HG03103 (cell line): Measurements from ENCODE around the gene PPOX.

Experiments used
- ATAC-seq: cut with Tn5 transposase; IDR thresholded peaks from one replicate; pipeline ENCODE4 v1.9.1; 2021; ENCODE audit warnings: low read depth; ENCODE audit not compliant: unreplicated experiment

The PPOX gene

DNA sequence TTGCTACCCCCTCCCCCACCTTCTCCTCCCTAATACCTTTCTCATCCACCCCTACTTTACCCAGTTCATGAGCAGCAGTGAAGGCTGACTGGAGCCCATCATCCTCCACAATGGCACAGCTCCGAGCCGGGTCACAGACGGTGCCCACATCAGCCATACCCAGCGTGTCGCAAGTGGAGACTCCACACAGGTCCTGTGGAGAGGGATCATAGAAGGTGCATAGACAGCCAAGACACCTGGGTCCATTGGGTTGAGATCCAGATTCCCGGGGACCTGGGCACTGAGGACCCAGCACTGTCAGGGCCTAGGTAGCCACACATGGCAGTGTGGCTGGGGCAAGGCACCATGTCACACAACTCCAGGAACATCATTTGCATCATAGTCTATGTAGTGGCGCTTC, 29.9 kb downstream of the PPOX start:
- no peak for ATAC-seq

DNA sequence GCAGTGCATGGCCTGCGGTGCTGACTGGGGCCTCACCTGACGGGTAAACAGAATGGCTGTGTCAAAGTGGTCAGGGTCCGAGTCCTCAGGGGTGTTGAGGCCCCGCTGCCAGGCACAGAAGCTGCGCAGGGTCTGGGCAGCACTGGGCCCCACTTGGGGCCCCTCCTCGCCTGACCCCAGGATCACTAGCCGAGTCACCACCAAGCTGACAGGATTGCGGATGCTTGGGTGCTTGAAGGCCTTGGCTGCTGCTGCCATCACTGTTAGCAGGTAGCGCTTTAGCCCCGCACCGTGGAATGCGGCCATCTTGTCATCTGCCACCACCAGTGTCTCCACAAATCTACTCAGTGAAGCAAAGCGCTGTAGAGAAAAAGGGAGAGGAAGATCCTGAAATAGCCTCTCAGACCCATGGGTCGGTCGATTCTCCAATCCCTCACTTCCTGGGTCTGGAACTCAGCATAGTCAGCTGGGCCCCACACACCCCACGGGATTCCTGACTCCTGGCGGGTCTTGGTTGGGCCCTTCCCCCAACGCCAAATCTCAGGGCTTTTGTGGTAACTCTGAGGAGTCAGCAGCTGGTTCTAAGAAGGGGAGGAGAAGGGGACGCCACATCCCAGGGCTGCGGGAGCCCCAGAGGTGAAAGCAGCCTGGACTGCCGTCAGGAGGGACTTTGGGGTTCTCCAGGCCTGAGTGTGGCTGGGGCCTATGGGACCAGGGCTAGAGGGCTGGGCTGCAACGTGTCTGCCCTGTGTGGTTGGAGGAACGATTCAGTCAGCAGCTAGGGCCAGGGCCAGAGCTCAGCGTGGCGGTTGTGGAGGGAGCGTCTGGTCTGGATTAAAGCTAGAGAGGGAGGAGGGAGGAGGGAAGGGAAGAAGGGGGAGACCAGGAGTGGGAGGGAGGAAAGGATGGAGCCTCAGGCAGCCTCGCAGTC, 30.6 kb downstream of the PPOX start:
- no peak for ATAC-seq

DNA sequence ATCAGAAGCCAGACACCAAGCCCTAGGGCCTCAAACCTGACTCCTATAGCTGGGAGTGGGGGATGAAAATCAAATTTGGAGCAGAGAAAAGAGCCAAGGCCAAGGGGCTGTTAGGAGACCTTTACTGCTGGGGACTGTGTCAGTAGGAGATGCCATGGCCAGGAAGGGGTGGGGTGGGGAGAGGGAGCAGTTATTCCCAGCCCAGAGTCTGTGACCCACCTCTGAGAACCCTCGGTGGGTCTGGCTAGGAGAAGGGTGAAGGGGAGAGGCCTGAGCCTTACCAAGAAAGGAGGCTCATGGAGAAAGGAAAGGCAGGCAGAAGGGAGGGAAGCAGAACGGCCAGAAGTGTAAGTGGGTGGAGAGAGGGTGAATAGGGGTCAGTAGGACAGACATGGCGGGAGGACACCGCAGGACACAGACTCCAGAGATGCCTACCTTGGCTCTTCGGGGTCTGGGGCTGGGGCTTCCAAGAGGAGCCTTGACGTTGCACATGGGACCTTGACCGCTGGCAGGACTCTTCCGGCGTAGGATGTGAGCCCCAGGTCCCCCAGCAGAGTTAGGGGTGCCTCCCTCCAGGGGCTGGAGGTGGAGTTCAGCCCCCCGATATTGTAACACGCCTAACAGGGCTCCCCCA, 31.5 kb downstream of the PPOX start:
- ATAC-seq: no peak

DNA sequence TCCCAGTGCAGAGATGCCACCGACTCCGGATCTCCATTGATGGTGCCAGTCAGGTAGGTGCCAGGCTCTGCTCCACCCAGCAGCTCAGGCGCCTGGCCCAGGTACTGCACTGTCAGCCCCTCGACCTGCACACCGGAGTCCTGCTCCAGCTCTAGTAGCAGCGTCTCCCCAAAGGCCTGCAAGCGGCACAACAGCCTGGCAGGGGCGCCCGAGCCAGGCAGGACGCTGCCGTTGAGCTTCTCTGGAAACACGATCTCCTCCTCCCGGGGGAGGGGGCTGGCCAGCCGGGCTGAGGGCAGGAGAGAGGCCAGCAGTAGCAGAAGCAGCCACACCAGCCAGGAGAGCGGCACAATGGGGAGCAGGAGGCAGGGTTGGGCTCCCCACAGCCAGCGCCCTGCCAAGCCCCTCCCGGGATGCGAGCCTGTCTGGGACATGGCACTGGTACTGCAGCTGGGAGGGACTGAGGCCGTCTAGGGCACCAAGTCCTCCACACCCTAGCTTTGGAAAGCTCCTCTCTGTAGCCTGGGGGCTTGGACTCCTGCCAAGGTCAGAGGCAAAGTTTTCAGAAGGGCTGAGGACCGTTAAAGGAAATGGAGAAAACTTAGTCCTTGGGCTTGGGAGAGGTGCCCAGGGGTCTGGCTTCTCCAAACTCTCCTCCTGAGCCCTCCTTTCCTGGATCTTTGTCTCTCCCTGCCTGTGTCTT, 32.1 kb downstream of the PPOX start:
- no peak for ATAC-seq

DNA sequence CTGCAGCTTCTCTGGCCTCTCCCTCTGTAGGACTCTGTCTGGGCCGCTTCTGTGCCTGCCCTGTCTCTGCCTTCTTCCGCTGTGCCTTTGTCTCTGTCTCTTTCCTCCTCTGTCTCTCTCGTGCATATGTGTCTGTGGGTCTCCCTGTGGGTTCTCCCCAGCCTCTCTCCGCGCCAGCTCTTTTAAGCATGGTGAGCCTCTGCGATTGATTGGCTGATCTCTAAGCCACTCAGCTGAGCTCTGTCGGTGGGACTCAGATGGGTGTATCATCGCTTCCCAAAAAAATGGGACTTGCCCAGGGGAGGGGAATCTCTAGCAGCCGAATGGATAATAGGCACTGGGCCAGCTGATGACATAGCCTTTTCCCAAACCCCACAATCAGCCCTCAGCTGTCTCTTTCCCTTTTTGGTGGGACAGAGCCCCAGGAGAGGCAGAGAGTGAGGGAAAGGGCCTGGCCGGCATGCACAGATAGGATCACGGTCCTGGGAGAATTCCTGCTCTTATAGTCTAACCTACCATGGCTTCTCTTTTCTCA, 32.7 kb downstream of the PPOX start, which contains the start of gene ADAMTS4:
Gene ADAMTS4, minus strand, starts transcription at position 158 of the 535 bp plus-strand sequence. CDS start 427 bp downstream, outside the sequence.
- ATAC-seq: no peak

DNA sequence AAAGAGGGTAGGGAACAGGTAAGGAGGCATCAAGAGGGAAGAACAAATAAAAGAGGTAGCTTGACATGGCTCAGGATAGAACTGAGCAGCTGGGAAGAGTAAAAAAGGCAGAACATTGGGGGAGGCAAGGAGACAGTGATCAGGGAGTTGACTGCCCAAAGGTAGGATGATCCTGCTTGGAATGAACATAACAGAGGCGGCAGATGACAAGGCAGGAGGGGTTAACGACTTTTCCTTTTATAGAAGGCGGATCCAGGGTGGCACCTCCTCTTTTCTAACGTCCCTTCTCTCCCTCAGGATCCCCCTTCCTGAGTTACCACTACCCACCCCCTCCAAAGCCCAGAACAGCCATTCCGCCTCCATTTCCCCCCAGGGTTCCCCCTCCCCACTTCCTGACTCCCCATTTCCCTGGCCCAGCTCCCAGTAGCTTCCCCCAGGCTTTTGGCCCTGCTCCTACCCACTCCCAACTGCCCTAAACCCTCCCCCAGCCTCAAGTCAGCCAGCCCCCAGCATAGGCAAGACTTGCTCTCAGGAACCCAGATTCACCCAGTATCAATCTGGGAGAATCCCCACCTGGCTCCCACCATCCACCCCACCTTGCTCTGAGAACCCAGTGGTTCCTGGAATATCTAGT, 33.4 kb downstream of the PPOX start:
- ATAC-seq: no peak

DNA sequence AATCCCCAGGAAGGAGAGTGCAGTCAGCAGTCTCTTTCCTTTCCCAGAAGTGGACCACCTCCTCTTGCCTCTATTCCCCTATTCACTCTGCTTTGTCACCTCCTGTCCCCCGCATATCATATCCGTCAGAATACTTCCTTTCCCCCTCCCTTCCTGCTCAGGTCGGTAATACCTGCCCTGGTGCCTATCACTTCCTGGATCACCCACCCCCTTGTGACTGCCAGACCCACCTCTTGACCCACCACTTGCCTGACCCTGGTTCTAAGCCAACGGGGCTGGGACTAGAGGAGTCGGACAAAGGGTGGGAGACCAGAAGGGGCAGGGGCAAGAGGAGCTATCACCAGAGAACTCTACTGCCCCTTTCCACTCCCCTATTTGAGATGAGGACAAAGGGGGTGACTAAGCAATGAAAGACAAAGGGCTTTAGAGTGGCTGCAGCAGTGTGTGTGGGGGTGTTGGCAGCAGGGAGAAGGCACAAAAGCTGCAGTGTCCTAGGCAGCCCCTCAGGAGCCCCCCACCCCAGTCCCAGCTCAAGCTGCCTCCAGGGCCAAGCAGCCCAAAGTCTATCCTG, 34.3 kb downstream of the PPOX start:
- no peak for ATAC-seq

DNA sequence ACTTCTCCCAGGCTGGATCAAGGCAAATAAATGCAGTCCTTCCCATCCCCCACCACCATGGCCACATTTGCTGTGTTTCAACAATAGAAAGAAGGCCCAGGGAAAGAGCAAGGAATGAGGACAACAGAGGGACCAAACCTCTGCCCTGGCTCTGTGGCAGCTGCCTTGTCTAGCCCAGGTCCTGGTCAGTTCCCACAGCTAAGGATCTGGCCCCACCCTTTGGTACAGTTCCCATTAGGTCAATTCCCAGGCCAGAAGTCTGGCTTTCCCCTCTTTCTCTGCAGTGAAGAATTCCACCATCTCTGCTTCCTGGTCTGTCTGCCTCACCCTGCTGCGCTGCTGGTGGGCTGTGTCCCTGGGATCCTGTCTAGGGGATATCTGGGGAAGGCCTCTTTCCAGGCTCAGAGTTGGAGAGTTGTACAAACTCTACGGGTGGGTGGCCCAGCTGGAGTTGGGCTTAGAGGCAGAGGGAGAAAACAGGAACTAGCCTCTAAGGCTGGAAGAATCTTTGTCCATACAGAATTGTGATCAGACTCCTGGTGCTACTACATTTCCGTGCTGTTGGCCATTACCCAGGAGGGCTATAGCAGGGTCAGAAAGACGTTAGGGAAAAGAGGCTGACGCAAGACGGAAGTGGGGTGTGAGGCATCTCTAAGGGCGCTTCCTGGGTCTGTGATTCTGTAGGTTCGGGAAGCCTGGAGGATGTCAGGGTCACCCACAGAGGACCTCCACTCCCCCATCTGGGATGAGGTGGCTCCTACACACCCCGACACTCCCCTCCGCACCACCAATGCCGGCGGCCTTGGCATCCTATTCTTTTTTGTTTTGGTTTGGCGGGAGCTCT, 35.0 kb downstream of the PPOX start:
- ATAC-seq: no peak

DNA sequence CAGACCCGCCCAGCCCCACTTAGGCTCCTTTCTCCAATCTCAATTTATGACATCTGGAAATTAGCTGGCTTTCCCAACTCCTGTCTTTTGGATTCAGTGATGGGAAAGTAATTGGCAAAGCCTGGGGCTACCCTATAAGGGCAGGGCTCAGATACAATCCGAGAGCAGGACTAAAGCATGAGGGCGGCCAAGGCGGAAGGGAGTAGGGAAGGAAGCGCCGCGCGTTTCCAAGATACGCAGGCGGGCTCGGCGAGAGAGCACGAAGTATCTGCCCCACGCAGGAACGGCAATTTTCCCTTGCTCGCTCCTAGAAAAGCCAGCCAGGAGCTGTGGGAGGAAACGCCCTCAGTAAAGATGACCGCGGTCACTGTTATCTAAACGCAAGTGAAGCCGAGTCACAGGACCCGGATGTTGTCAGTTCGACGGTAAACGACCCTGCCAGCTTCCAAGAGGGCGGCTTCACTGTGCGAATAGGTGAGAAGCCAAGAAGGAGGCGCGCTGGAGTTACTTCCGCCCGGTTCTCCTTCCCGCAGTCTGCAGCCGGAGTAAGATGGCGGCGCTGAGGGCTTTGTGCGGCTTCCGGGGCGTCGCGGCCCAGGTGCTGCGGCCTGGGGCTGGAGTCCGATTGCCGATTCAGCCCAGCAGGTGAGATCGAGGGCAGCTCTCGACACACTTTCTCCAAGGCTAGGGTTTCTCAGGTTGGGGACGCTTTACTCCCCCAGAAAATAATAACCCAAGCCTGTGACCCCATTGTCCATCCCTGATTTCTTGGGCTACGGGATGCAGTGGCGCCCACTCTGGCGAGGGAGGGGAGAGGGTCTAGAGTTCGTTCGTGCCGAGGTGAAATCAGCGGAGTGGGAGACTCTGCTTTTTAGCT, 35.8 kb downstream of the PPOX start, which contains the start of gene NDUFS2:
Gene NDUFS2, plus strand, starts transcription at position 532 of the 877 bp plus-strand sequence. Its CDS starts 19 bp downstream, at position 551.
- peak; percentile 95 for ATAC-seq

DNA sequence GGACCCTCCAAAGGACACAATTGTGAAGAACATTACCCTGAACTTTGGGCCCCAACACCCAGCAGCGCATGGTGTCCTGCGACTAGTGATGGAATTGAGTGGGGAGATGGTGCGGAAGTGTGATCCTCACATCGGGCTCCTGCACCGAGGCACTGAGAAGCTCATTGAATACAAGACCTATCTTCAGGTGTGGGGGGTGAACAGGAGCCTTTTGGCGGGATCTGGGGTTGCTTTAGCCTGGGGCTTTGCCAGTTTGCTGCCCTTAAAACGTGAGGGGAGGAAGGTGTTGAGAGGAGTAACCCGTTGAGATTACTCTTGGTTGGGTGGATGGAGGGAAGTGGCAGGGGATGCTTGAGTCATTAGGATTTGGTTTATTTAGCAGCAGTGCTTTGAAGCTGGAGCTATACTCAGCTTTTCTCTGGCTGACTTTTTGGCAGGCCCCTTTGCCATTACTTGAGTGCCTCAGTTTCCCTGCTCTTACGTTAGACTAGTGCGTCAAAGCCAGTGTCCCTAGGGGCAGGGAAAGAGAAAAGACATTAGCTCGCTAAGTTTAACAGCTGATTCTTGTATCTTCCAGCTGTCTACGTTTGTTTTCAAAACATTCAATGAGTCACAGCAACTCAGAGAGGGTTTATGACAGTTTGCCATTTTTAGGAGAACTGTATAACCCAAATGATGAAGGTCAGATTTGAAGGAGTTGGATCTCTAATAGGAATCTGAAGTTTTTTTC, 40.4 kb downstream of the PPOX start:
- no peak for ATAC-seq

DNA sequence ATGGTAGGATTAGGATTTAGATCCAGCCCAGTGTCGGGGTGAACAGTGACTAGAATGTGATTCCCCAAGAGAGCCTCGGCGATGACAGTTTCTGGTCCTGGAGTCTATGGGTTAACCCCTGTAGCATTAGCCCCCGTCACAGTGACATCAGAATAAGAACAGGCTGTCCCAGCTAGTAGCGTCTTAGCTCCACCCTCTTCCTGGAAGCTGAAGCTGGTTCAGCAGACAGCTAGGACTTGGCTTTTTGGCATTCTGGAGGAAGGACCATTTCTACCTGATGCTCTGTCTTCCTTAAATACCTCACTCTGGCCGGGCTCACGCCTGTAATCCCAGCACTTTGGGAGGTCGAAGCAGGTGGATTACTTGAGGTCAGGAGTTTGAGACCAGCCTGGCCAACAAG, 40.9 kb downstream of the PPOX start:
- no peak for ATAC-seq

DNA sequence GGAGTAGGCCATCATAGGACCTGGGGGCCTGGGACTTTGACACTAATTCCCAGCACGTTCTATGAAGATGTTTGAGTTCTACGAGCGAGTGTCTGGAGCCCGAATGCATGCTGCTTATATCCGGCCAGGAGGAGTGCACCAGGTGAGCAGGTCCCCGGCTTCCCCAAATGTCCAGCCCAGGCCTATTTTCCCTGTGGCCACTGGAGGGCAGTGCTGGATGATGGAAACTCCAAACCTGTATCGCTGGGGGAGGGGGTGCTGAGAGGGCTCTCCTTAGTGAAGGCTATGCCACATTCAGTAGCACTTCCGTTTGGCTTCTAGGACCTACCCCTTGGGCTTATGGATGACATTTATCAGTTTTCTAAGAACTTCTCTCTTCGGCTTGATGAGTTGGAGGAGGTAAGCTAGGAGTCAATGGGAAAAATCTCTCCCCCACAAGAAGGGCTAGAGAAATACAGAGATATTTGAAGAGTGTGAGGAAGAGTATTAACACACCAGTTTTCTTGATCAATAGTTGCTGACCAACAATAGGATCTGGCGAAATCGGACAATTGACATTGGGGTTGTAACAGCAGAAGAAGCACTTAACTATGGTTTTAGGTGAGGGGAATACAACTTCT, 43.7 kb downstream of the PPOX start:
- ATAC-seq: no peak

DNA sequence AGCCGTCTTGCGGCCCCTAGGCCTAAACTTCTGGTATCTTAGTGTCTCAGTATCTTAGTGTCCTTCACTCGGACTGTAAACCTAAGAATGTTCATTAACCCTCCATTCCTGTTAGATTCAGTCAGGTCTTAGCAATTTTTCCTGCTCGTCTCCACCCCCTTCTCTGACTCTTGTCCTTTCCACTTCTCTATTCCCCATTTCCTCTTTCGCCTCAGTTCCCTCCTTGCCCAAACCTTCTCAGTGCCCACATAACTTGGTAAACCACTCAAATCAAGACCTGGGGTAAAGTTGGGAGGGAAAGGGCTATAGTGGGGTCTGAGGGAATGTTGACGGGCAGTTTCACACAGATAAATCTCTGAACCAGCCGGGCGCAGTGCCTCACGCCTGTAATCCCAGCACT, 48.1 kb downstream of the PPOX start:
- no peak for ATAC-seq

DNA sequence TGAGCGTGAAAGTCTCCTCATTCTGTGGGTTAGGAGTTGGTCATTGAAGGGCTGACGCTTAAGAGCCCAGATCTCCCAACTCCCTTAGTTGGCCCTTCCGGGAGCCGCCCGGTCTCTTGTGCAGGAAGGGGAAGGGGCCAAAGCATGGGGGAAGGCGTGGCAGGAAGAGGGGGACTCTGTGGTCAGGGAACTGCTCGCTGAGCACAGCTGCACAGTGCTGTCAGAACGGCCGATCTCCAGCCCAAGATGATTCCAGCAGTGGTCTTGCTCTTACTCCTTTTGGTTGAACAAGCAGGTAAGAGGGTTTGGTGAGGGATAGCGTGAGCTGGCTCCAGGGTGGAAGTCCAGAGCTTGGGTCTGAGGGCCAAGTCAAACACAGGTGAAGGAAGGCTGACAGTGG, 48.9 kb downstream of the PPOX start, which contains the start of gene FCER1G:
Gene FCER1G, plus strand, starts transcription at position 220 of the 400 bp plus-strand sequence. Its CDS starts 27 bp downstream, at position 247.
- no peak for ATAC-seq

DNA sequence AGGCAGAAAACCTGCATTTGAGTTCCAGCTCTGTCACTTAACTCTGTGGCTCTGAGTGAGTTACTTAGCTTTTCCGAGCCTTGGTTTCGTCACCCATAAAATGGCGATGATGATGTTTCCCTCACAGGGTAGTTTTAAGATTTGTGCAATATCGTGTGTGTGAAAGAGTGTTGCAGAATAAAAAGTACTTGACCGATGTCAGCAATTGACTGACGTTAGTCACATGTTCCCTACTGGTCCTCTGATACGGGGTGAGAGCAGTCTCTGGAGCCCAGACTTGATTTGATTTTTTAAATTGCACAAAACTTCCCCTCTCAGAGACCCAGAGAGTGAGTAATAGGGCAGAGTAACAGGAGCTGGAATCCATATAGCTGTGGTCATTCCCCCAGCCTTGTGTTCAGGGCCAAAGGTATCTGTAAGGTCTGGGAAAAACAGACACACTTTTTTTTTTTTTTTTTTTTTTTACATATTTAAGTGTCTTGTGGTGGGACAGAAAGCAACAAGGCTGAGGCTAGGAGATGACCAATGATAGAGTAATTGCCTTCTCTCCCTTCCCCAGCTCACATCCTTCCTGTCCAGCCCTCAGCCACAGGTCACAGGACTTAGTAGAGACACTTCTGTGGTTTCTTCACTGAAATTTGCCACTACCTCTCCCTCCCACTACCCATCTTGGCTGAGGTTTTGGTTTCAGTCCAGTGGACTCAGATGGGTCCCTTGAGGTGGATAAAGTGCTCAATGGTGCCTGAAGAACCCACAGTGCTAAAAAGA, 50.9 kb downstream of the PPOX start:
- ATAC-seq: peak; percentile 77

DNA sequence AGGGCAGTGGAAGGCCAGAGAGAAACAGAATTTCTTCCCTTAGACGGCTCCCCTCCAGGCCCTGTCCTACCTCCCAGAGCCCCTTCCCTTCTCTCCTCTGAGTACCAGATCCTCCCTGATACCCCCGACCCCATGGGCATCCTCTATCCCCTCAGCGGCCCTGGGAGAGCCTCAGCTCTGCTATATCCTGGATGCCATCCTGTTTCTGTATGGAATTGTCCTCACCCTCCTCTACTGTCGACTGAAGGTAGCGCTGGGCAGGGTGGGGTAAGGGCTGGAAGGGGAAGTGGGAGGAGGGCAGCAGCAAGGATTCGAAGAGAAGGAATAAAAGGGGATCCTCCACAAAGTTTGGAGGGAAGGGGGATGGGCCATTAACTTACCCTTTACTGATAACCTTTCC, 51.6 kb downstream of the PPOX start:
- ATAC-seq: no peak
